OCI-LY1 (cell line): Measurements from ENCODE around the gene AIFM3.

Experiments used
- H2AFZ ChIP-seq: fragments of 200-600 bp; sonication (generic), shearing (Covaris generic); 2 replicates; pipeline ENCODE4 v1.6.0; 2014; ENCODE audit warnings: antibody characterized with exemption, mild to moderate bottlenecking, low read length
- H3F3A ChIP-seq: fragments of 200-600 bp; sonication (generic), shearing (Covaris generic); 2 replicates; pipeline ENCODE4 v1.6.0; 2014; ENCODE audit warnings: mild to moderate bottlenecking, antibody characterized with exemption, low read length, moderate library complexity; ENCODE audit not compliant: insufficient read depth
- H3K27ac ChIP-seq: fragments of 200-600 bp; sonication (generic); 2 replicates; pipeline ENCODE4 v1.5.1; 2014; ENCODE audit warnings: low read length, mixed run types, mild to moderate bottlenecking, low read depth; ENCODE audit not compliant: poor library complexity, severe bottlenecking
- H3K27me3 ChIP-seq: fragments of 200-600 bp; sonication (generic); 2 replicates; pipeline ENCODE4 v1.6.0; 2014; ENCODE audit warnings: antibody characterized with exemption, mild to moderate bottlenecking, low read length, moderate library complexity; ENCODE audit not compliant: insufficient read depth
- H3K36me3 ChIP-seq: fragments of 200-600 bp; sonication (generic); 2 replicates; pipeline ENCODE4 v1.6.1; 2014; ENCODE audit warnings: mild to moderate bottlenecking, antibody characterized with exemption, low read length, moderate library complexity, mixed read lengths; ENCODE audit not compliant: insufficient read depth
- H3K4me1 ChIP-seq: fragments of 200-600 bp; sonication (generic); 2 replicates; pipeline ENCODE4 v1.5.1; 2014; ENCODE audit warnings: mild to moderate bottlenecking, low read length, moderate library complexity; ENCODE audit not compliant: insufficient read depth, severe bottlenecking
- H3K4me2 ChIP-seq: fragments of 200-600 bp; sonication (generic), shearing (Covaris generic); 2 replicates; pipeline ENCODE4 v1.6.1; 2014; ENCODE audit warnings: low read length
- H3K4me3 ChIP-seq: fragments of 200-600 bp; sonication (generic); 2 replicates; pipeline ENCODE4 v1.5.1; 2014; ENCODE audit warnings: low read length, low read depth, mild to moderate bottlenecking, mixed read lengths; ENCODE audit not compliant: poor library complexity, severe bottlenecking
- H3K79me2 ChIP-seq: fragments of 200-600 bp; shearing (Covaris generic); 2 replicates; pipeline ENCODE4 v1.6.1; 2016; ENCODE audit warnings: mixed run types, low read length, mixed read lengths; ENCODE audit not compliant: insufficient read depth
- H3K9ac ChIP-seq: fragments of 200-600 bp; sonication (generic), shearing (Covaris generic); 2 replicates; pipeline ENCODE4 v1.6.1; 2014; ENCODE audit warnings: mild to moderate bottlenecking, low read length, mixed read lengths
- H3K9me2 ChIP-seq: fragments of 200-600 bp; sonication (generic), shearing (Covaris generic); 2 replicates; pipeline ENCODE4 v1.6.1; 2014; ENCODE audit warnings: low read depth, mild to moderate bottlenecking, low read length, mixed read lengths
- H3K9me3 ChIP-seq: fragments of 200-600 bp; shearing (Covaris generic); 2 replicates; pipeline ENCODE4 v1.6.1; 2014; ENCODE audit warnings: low read length, mixed read lengths
- H4K20me1 ChIP-seq: fragments of 200-600 bp; sonication (generic), shearing (Covaris generic); 2 replicates; pipeline ENCODE4 v1.6.0; 2016; ENCODE audit warnings: mild to moderate bottlenecking, low read length; ENCODE audit not compliant: insufficient read depth
- EZH2 ChIP-seq: fragments of 200-600 bp; sonication (generic), shearing (Covaris generic); IDR thresholded peaks from 2 replicates; pipeline ENCODE4 v1.8.0; 2017; ENCODE audit warnings: borderline replicate concordance, mixed run types, mild to moderate bottlenecking, antibody characterized with exemption, low read length, moderate library complexity, mixed read lengths
- TF ChIP-seq, protein P1 (sequence below): fragments of 200-600 bp; sonication (generic), shearing (Covaris generic); IDR thresholded peaks from 2 replicates; pipeline ENCODE4 v1.5.1; 2017; ENCODE audit warnings: mild to moderate bottlenecking, antibody characterized with exemption, low read length, moderate library complexity, mixed read lengths

The AIFM3 gene

DNA sequence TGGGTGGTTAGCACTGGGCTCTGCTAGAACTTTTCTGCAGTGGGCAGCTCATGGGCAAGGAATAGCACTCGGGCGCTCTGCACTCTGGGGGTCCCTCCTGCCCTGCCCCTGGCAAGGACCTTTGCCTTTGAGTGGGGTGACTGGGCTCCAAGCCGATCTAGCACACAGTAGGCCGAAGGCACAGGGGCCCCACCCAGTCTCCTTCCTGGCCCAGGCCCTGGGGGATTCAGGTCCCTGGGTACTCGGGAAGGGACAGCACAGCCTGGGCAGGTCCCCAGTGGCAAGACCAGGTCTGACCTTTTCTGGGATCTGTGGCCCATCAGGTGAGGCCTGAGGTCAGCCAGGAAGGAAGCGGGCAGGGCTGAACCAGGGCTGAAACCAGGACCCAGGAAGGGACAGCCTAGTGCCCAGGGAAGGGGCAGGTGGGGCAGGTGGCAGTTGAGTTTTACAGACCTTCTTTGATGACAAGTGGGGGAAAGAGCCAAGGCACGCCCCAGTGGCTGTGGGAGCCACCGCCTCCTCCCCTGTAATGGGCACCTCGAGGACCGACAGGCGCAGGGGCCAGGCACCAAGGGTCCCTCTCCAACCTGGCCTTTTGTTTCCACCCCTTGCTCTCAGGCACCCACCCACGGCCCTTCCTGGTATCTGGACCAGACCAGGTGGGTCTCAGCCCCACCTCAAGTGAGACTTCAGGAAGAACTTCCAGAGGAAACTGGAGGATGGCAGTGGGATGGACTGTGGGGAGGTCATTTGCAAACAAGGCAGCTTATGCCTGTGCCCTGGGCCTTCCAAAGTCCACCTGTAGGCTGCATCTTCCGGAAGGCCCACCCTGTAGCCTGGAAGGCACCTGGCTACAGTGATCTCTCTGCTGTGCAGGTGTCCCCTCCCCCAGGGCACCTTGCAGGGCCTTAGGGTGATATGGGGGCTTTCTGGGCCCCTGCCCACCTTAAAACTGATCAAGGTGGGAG lies 883 bp upstream of the AIFM3 start:
- no peaks in the 10 kb centered on the region for H3K4me1 ChIP-seq

DNA sequence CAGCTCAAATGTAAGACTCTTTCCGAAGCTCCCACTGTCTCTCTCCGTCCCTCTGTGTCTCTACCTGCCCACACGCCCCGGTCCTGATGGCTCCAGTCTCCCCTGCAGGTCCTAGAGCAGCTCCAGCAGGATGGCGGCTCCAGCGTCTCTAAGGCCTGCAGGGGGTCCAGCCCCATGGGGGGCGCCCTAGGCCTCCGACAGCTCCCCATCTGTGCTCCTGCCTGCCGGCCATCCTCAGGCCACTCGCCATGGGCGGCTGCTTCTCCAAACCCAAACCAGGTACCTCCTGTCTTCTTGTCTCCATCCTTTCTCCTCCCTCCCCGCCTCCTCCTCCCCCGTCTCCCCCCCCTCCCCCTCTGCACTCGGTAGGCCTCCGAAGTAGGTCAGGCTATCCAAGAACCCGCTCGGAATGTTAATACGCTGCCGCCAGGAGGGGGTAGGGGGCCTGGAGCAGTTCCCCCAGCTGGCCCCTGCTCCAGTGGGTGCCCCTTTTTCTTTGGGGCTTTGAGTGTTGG lies 699 bp downstream of the AIFM3 start:
- Histone ChIP-seq H3K27me3 (peaks cover 31% of the 10 kb centered on the region), H3K9me3 (no peaks in the 10 kb centered on the region), H3K9me2 (no peaks in the 10 kb centered on the region), H4K20me1 (no peaks in the 10 kb centered on the region), H2AFZ (no peak overlapping the region), H3K4me1 (no peaks in the 10 kb centered on the region), H3K27ac (no peak overlapping the region), H3K4me3 (no peak overlapping the region), H3K9ac (no peak overlapping the region), H3K36me3 (no peaks in the 10 kb centered on the region), H3F3A (no peaks in the 10 kb centered on the region), H3K79me2 (no peaks in the 10 kb centered on the region), H3K4me2 (no peak overlapping the region)
- TF ChIP-seq EZH2, result no peak
- TF ChIP-seq, protein P1, sequence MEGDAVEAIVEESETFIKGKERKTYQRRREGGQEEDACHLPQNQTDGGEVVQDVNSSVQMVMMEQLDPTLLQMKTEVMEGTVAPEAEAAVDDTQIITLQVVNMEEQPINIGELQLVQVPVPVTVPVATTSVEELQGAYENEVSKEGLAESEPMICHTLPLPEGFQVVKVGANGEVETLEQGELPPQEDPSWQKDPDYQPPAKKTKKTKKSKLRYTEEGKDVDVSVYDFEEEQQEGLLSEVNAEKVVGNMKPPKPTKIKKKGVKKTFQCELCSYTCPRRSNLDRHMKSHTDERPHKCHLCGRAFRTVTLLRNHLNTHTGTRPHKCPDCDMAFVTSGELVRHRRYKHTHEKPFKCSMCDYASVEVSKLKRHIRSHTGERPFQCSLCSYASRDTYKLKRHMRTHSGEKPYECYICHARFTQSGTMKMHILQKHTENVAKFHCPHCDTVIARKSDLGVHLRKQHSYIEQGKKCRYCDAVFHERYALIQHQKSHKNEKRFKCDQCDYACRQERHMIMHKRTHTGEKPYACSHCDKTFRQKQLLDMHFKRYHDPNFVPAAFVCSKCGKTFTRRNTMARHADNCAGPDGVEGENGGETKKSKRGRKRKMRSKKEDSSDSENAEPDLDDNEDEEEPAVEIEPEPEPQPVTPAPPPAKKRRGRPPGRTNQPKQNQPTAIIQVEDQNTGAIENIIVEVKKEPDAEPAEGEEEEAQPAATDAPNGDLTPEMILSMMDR, result no peak

More for the DNA sequence above, 883 bp upstream of the AIFM3 start:
- Histone ChIP-seq H3K9ac (no peak overlapping the region), H3K27ac (no peak overlapping the region), H3K79me2 (no peaks in the 10 kb centered on the region), H3K9me2 (no peaks in the 10 kb centered on the region), H3K27me3 (peaks cover 31% of the 10 kb centered on the region), H4K20me1 (no peaks in the 10 kb centered on the region), H3K9me3 (no peaks in the 10 kb centered on the region), H3K36me3 (no peaks in the 10 kb centered on the region), H3F3A (no peaks in the 10 kb centered on the region), H3K4me2 (no peak overlapping the region), H2AFZ (no peak overlapping the region), H3K4me3 (no peak overlapping the region)
- TF ChIP-seq, protein P1, result no peak
- no peak for TF ChIP-seq EZH2

DNA sequence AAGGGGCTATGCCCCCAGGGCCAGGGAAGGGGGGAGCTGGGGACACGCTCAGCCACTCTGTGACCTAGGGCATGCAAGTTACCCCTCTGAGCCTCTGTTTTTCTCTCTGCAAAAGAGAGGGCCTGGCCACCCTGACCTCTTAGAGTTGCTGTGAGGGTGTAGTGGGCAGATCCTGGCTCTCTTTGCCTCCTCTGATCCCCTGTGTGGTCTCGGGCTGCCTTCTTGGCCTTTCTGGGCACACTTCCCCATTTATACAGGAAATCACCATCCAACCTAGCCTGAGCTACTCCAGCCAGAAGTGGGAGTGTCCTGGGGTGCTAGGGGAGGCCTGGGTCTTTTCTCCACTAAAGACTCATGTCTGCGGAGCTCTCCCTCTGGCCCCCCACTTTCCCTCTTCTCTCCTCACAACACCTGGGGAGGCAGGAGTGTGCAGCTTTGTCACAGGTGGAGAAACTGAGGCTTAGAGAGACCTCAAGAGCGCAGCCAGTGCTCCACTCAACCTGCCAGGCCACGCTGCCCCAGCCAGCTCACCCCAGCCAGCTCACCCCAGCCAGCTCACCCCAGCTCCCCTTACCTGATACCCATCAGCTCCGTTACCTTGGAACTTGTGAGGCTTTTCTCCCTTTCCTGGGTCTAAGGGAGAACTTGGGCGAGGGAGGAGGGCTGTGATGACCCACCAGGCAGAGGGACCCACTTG lies 1.4 kb downstream of the AIFM3 start:
- H3K36me3 ChIP-seq, result no peaks in the 10 kb centered on the region
- peaks cover 31% of the 10 kb centered on the region for H3K27me3 ChIP-seq
- H3K4me2 ChIP-seq, result no peak overlapping the region
- no peak overlapping the region for H2AFZ ChIP-seq
- no peaks in the 10 kb centered on the region for H3F3A ChIP-seq
- no peak overlapping the region for H3K4me3 ChIP-seq
- no peak for TF ChIP-seq EZH2
- TF ChIP-seq, protein P1, result no peak
- no peak overlapping the region for H3K9ac ChIP-seq
- H3K9me3 ChIP-seq, result no peaks in the 10 kb centered on the region
- H4K20me1 ChIP-seq, result no peaks in the 10 kb centered on the region
- H3K4me1 ChIP-seq, result no peaks in the 10 kb centered on the region
- H3K9me2 ChIP-seq, result no peaks in the 10 kb centered on the region
- no peak overlapping the region for H3K27ac ChIP-seq
- no peaks in the 10 kb centered on the region for H3K79me2 ChIP-seq
